ENCODE data around the gene KIZ. TPM values are rescaled to one million over a fixed set of nuclear protein-coding genes. Genes with fewer than 3 reads are reported as not detected.

KIZ gene
- total RNA-seq, 6 experiments from 2014 or later: 11.5 to 18.8 (median 14.0) TPM

DNA sequence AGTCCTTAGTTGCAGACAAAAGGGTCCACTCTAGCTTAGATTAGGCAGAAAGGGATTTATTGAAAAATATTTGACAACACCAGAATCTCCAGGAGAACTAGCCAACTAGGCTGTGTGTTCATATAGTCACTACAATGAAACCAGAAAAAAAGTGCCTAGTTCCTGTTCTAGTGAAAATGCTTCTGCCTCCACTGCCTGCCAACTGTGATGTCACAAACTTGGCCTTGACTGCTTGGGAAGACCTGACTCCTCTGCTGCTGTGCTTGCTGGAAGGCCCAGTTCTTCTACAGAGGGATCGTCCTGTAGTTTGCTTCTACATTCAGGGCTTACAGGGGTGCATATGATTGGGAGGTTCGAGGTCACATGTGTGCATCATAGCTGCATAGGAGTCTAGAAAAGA is 136.9 kb downstream of the KIZ start:
- no peaks in the 10 kb centered on the region for H3K9me3 Mint-ChIP-seq
- H3K36me3 Mint-ChIP-seq (ENCODE audit: low read depth): no peaks in the 10 kb centered on the region
- no peak for DNase-seq
- H3K27me3 Mint-ChIP-seq (ENCODE audit: insufficient read depth): peaks cover 18% of the 10 kb centered on the region
- TF ChIP-seq, protein P1, sequence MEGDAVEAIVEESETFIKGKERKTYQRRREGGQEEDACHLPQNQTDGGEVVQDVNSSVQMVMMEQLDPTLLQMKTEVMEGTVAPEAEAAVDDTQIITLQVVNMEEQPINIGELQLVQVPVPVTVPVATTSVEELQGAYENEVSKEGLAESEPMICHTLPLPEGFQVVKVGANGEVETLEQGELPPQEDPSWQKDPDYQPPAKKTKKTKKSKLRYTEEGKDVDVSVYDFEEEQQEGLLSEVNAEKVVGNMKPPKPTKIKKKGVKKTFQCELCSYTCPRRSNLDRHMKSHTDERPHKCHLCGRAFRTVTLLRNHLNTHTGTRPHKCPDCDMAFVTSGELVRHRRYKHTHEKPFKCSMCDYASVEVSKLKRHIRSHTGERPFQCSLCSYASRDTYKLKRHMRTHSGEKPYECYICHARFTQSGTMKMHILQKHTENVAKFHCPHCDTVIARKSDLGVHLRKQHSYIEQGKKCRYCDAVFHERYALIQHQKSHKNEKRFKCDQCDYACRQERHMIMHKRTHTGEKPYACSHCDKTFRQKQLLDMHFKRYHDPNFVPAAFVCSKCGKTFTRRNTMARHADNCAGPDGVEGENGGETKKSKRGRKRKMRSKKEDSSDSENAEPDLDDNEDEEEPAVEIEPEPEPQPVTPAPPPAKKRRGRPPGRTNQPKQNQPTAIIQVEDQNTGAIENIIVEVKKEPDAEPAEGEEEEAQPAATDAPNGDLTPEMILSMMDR (IDR thresholded peaks at IDR 0.05): no peak
- no peaks in the 10 kb centered on the region for H3K4me1 Mint-ChIP-seq (ENCODE audit: low read depth)
- no peak overlapping the region for H3K27ac Mint-ChIP-seq
- H3K4me3 Mint-ChIP-seq: no peak overlapping the region

DNA sequence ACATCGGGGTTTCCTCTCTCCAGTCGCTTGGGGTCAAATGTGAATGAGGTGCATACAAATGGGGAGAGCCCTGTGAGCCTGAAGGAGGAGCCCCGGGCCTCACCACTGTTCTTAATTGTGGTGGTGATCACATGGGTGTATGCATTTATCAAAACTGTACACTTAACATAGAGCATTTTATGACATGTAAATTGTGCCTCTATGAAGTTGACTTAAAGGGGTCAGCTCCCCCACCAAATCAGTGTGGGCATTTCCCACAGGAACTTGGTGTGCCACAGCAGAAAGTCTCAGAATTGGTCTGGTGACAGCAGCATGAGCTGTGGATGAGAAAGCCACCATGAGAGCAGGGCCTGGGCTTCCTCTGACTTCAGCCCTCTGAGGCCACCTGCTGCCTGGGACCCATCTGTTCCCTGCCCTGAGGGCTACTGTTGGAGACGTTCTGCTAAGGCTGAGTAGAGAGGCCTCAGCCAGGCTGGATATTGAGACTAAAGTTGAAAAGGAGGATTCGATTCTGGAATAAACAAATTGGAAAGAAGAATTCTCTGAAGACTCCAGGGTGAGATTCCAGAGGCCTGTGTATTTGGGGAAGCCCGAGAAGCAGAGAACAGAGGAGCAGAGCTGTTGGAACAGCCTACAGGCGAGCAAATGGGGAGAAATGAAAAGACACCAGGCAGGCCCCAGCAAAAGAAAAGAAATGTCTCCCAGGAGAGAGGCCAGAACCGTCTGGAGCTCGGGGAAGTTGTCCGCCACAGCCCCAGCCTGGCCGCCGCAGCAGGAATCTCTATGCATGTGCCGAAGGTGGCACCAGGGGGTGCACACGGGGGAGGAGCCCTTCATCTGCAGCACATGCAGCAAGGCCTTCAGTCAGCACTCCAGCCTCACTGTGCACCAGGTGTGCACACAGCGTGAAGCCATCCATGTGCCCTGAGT is 139.6 kb downstream of the KIZ start:
- peaks cover 26% of the 10 kb centered on the region for H3K27me3 Mint-ChIP-seq (ENCODE audit: insufficient read depth)
- no peaks in the 10 kb centered on the region for H3K4me1 Mint-ChIP-seq (ENCODE audit: low read depth)
- H3K9me3 Mint-ChIP-seq: no peaks in the 10 kb centered on the region
- H3K4me3 Mint-ChIP-seq: no peak overlapping the region
- DNase-seq: no peak
- no peaks in the 10 kb centered on the region for H3K36me3 Mint-ChIP-seq (ENCODE audit: low read depth)
- no peak overlapping the region for H3K27ac Mint-ChIP-seq
- TF ChIP-seq, protein P1 (IDR thresholded peaks at IDR 0.05): no peak

DNA sequence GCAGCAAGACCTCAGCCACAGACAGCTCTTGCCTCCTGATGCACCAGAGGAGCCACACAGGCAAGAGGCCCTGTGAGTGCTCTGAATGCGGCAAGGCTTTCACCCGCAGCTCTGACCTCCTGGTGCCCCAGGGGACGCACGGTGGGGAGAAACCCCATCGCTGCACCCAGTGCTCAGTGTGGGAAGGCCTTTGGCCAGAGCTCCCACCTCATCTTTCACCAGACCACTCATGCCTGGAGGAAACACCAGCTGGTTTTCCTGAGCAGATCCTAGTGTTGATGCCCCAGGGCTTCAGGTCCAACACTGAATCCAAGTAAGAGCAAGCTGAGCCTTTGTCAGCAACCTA is 140.3 kb downstream of the KIZ start:
- Mint-ChIP-seq H3K27me3 (ENCODE audit: insufficient read depth) (peaks cover 26% of the 10 kb centered on the region), H3K4me3 (no peak overlapping the region), H3K27ac (no peak overlapping the region), H3K36me3 (ENCODE audit: low read depth) (no peaks in the 10 kb centered on the region), H3K9me3 (no peaks in the 10 kb centered on the region), H3K4me1 (ENCODE audit: low read depth) (no peaks in the 10 kb centered on the region)
- TF ChIP-seq, protein P1 (IDR thresholded peaks at IDR 0.05): no peak
- no peak for DNase-seq

DNA sequence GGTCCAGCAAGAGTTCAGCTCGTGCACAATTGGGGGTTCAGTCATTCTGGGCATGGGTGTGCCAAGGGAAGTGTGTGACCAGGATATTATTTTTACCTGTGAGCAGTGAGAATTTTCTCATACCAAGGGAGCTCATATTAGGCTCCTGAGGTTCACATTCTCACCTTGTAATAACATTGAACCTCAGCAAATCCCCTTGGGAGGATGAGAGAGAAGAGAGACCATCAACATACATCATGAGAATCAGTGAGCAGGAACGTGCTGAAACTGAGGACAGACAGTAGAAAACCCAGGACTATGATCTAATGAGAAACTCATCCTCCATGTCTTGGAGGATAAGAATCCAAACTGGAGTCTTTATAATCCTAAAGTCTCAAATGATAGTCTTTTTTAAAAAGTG is 143.9 kb downstream of the KIZ start:
- no peaks in the 10 kb centered on the region for H3K36me3 Mint-ChIP-seq (ENCODE audit: low read depth)
- no peak overlapping the region for H3K27ac Mint-ChIP-seq
- no peaks in the 10 kb centered on the region for H3K4me1 Mint-ChIP-seq (ENCODE audit: low read depth)
- DNase-seq: no peak
- H3K4me3 Mint-ChIP-seq: no peak overlapping the region
- no peaks in the 10 kb centered on the region for H3K9me3 Mint-ChIP-seq
- peaks cover 20% of the 10 kb centered on the region for H3K27me3 Mint-ChIP-seq (ENCODE audit: insufficient read depth)
- TF ChIP-seq, protein P1 (IDR thresholded peaks at IDR 0.05): no peak

DNA sequence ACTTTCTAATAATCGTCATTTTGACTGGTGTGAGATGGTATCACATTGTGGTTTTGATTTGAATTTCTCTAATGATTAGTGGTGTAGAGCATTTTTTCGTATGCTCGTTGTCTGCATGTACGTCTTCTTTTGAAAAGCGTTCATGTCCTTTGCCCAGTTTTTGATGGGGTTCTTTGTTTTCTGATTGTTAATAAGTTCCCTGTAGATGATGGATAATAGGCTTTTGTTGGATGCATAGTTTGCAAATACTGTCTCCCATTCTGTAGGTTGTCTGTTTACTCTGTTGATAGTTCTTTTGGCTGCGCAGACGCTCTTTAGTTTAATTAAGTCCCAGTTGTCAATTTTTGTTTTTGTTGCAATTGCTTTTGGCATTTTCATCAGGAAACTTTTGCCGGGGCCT is 144.9 kb downstream of the KIZ start:
- Mint-ChIP-seq H3K4me1 (ENCODE audit: low read depth) (no peaks in the 10 kb centered on the region), H3K9me3 (no peaks in the 10 kb centered on the region), H3K27me3 (ENCODE audit: insufficient read depth) (peaks cover 11% of the 10 kb centered on the region), H3K4me3 (no peak overlapping the region), H3K27ac (no peak overlapping the region), H3K36me3 (ENCODE audit: low read depth) (no peaks in the 10 kb centered on the region)
- DNase-seq: no peak
- TF ChIP-seq, protein P1 (IDR thresholded peaks at IDR 0.05): no peak
